HL-60 (cell line): ENCODE data around the gene PRDM11.

Experiments used
- DNase-seq, 2 experiments: peaks; one replicate each; pipeline ENCODE4 v3.0.0-alpha.2; 2010 to 2020; ENCODE audit warnings: low read depth in 1 of 2, low spot score in 1 of 2
- H3K27ac ChIP-seq: fragments of 250-450 bp; sonication (Bioruptor Pico); replicated peaks from 2 replicates; pipeline ENCODE4 v1.5.1; 2020; ENCODE audit warnings: mild to moderate bottlenecking, moderate library complexity
- H3K27me3 ChIP-seq: fragments of 250-450 bp; sonication (Bioruptor Pico); 2 replicates; pipeline ENCODE4 v1.5.1; 2021; ENCODE audit warnings: mild to moderate bottlenecking, moderate library complexity; ENCODE audit not compliant: insufficient read depth, poor library complexity, severe bottlenecking
- H3K4me3 ChIP-seq: replicated peaks from 2 replicates; pipeline ENCODE4 v1.5.1; 2011; ENCODE audit warnings: mild to moderate bottlenecking, control low read depth, low read length; ENCODE audit not compliant: insufficient read depth
- GABPA ChIP-seq: IDR thresholded peaks from 2 replicates; pipeline ENCODE4 v1.6.1; 2012; ENCODE audit warnings: low read depth
- POLR2AphosphoS5 ChIP-seq: IDR thresholded peaks from 2 replicates; pipeline ENCODE4 v1.6.1; 2012; ENCODE audit warnings: low read depth
- SPI1 ChIP-seq: IDR thresholded peaks from 2 replicates; pipeline ENCODE4 v1.6.1; 2012; ENCODE audit warnings: low read depth, mild to moderate bottlenecking, borderline replicate concordance
- TF ChIP-seq, protein P1 (sequence below): IDR thresholded peaks from one replicate; pipeline ENCODE4 v1.5.1; 2011; ENCODE audit warnings: low read length, control low read depth, inconsistent platforms; ENCODE audit not compliant: insufficient read depth
- TF ChIP-seq, protein P2 (sequence below): IDR thresholded peaks from 2 replicates; pipeline ENCODE4 v1.6.1; 2012; ENCODE audit warnings: low read depth; ENCODE audit not compliant: insufficient replicate concordance

Gene PRDM11

DNA sequence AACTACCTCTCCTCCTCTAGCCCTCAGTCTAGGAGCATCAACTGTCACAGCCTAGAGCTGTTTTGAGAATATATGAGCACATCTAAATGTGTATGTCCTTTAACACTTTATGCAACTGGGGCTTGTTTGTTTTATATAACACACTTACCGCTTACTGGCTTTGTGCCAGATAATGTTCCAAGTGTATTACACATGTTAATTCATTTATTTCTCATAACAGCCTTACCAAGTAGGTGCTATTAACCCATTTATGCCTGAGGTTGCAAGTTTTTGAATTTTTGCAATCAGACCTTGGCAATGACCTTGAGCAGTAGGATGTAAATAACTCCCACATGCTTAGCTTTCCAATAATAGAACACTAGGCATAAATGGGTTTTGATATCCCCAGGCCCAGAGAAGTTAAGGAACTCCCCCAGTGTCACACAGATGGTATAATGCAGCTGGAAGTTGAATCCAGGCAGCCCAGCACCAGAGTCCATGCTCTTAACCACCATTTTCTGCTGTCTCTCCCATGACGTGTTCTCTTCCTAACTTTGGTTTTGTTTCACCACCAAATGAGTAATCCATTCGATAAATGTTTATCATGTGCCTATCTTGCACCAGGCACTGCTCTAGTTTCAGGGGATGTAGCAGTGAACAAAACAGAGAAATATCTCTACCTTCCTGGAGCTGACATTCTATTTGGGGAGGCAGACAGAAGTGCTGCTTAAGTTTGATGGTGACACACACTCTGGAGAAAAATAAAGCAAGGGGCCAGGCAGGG is 23.1 kb downstream of the PRDM11 start:
- no peak for DNase-seq
- no peak overlapping the region for H3K27ac ChIP-seq
- TF ChIP-seq POLR2AphosphoS5 (no peak), GABPA (no peak)
- H3K27me3 ChIP-seq = no peaks in the 10 kb centered on the region
- no peak overlapping the region for H3K4me3 ChIP-seq

DNA sequence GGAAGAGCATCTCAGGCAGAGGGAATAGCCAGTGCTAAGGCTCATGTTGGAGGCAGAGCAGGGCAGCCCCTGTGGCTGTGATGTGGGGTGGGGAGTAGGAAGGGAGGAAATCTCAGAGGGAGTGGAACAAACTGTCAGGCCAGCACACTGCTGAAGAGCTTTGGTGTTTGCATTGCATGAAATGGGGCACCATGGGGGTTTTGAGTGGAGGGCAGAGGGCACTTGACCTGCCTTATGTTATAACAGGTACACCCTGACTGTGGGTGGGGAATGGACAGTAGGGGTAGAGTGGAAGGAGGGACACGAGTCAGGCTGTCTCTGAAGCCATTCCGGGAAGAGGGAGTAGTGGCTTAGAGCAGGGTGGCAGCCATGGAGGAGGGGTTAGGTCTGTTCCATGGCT is 24.0 kb downstream of the PRDM11 start:
- Histone ChIP-seq H3K27ac (no peak overlapping the region), H3K27me3 (no peaks in the 10 kb centered on the region), H3K4me3 (no peak overlapping the region)
- no peak for DNase-seq
- TF ChIP-seq, protein P1, sequence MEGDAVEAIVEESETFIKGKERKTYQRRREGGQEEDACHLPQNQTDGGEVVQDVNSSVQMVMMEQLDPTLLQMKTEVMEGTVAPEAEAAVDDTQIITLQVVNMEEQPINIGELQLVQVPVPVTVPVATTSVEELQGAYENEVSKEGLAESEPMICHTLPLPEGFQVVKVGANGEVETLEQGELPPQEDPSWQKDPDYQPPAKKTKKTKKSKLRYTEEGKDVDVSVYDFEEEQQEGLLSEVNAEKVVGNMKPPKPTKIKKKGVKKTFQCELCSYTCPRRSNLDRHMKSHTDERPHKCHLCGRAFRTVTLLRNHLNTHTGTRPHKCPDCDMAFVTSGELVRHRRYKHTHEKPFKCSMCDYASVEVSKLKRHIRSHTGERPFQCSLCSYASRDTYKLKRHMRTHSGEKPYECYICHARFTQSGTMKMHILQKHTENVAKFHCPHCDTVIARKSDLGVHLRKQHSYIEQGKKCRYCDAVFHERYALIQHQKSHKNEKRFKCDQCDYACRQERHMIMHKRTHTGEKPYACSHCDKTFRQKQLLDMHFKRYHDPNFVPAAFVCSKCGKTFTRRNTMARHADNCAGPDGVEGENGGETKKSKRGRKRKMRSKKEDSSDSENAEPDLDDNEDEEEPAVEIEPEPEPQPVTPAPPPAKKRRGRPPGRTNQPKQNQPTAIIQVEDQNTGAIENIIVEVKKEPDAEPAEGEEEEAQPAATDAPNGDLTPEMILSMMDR = no peak
- TF ChIP-seq, protein P2, sequence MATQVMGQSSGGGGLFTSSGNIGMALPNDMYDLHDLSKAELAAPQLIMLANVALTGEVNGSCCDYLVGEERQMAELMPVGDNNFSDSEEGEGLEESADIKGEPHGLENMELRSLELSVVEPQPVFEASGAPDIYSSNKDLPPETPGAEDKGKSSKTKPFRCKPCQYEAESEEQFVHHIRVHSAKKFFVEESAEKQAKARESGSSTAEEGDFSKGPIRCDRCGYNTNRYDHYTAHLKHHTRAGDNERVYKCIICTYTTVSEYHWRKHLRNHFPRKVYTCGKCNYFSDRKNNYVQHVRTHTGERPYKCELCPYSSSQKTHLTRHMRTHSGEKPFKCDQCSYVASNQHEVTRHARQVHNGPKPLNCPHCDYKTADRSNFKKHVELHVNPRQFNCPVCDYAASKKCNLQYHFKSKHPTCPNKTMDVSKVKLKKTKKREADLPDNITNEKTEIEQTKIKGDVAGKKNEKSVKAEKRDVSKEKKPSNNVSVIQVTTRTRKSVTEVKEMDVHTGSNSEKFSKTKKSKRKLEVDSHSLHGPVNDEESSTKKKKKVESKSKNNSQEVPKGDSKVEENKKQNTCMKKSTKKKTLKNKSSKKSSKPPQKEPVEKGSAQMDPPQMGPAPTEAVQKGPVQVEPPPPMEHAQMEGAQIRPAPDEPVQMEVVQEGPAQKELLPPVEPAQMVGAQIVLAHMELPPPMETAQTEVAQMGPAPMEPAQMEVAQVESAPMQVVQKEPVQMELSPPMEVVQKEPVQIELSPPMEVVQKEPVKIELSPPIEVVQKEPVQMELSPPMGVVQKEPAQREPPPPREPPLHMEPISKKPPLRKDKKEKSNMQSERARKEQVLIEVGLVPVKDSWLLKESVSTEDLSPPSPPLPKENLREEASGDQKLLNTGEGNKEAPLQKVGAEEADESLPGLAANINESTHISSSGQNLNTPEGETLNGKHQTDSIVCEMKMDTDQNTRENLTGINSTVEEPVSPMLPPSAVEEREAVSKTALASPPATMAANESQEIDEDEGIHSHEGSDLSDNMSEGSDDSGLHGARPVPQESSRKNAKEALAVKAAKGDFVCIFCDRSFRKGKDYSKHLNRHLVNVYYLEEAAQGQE = no peak

DNA sequence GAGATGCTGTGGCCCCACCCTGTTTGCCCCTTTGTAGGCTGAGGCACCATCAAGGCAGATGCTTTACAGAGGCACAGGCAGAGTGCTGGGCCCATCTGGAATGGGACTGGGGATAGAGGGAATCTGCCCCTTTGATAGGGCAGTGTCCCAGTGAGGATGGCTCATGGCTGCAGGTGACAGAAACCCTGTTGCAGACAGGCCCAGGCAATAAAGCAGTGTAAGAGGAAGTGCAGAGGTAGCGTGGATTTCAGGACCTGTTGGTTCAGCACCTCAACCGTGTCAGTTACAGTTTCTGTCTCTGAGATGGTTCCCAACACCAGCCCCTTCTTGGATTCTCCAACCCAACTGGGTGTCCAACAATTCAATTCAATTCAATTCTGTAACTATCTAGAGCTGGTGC is 25.1 kb downstream of the PRDM11 start:
- H3K4me3 ChIP-seq = no peak overlapping the region
- H3K27ac ChIP-seq = no peak overlapping the region
- no peak for DNase-seq
- TF ChIP-seq GABPA (no peak), POLR2AphosphoS5 (no peak), SPI1 (no peak)
- TF ChIP-seq, protein P2 = no peak
- TF ChIP-seq, protein P1 = no peak
- no peaks in the 10 kb centered on the region for H3K27me3 ChIP-seq

DNA sequence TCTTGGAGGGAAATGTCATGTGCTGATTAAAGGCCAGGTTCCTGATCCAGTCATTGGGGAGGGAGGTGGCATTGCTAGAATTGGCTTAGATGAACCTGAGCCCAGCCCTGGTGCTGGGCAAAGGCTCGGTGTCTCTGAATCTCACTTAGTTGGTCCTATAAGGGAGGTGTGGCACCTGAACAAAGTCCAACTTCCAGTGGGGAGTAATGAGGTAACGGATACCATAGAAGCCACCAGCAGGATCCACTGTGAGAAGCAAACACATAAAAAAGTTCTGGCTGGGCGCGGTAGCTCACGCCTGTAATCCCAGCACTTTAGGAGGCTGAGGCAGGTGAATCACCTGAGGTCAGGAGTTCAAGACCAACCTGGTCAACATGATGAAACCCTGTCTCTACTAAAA is 26.6 kb downstream of the PRDM11 start:
- H3K27ac ChIP-seq = no peak overlapping the region
- peaks cover 6% of the 10 kb centered on the region for H3K27me3 ChIP-seq
- TF ChIP-seq SPI1 = no peak
- TF ChIP-seq, protein P1 = no peak
- TF ChIP-seq, protein P2 = no peak
- no peak for TF ChIP-seq GABPA
- no peak for TF ChIP-seq POLR2AphosphoS5
- DNase-seq = no peak
- no peak overlapping the region for H3K4me3 ChIP-seq
